Testis (tissue), 3 donors: ENCODE measurements around the gene NPIPB9. TPM values are rescaled to one million over a fixed set of nuclear protein-coding genes. Genes with fewer than 3 reads are reported as not detected.
A peak's percentile ranks its signal among the peaks of the same experiment; 100 is the strongest.

ENCODE experiments used
- DNase-seq: peaks from one replicate; pipeline ENCODE4 v3.0.0-alpha.2; 2019
- H3K27ac ChIP-seq, 2 donors: fragments of 200-600 bp; sonication (generic); one replicate each; pipeline ENCODE4 v1.5.1; 2019
- H3K27me3 ChIP-seq: fragments of 200-600 bp; sonication (generic); one replicate; pipeline ENCODE4 v1.5.1; 2019
- H3K36me3 ChIP-seq: fragments of 200-600 bp; sonication (generic); one replicate; pipeline ENCODE4 v1.5.1; 2017; ENCODE audit warnings: low read depth; ENCODE audit errors: missing control alignments
- H3K4me1 ChIP-seq: fragments of 200-600 bp; sonication (generic); one replicate; pipeline ENCODE4 v1.5.1; 2019
- H3K4me3 ChIP-seq, 2 donors: fragments of 200-600 bp; sonication (generic); one replicate each; pipeline ENCODE4 v1.5.1; 2017 to 2019
- H3K9me3 ChIP-seq: fragments of 200-600 bp; sonication (generic); one replicate; pipeline ENCODE4 v1.5.1; 2017
- CTCF ChIP-seq, 3 experiments: fragments of 450-650 bp in 2 of 3; fragments of 200-600 bp in 1 of 3; sonication (generic) in 1 of 3; IDR thresholded peaks; one replicate each; pipeline ENCODE4 v1.5.1; 2016 to 2019; ENCODE audit warnings: antibody characterized with exemption in 3 of 3, mild to moderate bottlenecking in 2 of 3, moderate library complexity in 1 of 3
- POLR2A ChIP-seq: fragments of 450-650 bp; IDR thresholded peaks from one replicate; pipeline ENCODE4 v1.6.1; 2017; ENCODE audit warnings: antibody characterized with exemption, mild to moderate bottlenecking, moderate library complexity
- WGBS, 2 donors: methylation state at CpG; one replicate each; pipeline ENCODE4 v1.1.5; 2018; 5-methylcytosine and 5-hydroxymethylcytosine counted together
- intact Hi-C: fragments of 100-400 bp; cut with DNase I; formaldehyde crosslinking; loops from one replicate; pipeline ENCODE4 v1.15.1; 2023; ENCODE audit warnings: low total_unique reads
- microRNA-seq, 2 donors: library from miRNA; unstranded; fragments of <30 nt; microRNA quantifications; one replicate each; pipeline ENCODE4, GENCODE V29; 2016; ENCODE audit warnings: borderline number of aligned reads in 2 of 2, borderline replicate concordance in 1 of 2
- polyA plus RNA-seq: library from polyadenylated mRNA; stranded (reverse); fragments of 350-450 nt; fragmentation: Illumina TruSeq; extraction: RNeasy Lipid Tissue Mini Kit (QIAGEN cat#74804); gene quantifications from one replicate; pipeline ENCODE4 v1.2.3, GENCODE V29; 2014; ENCODE audit warnings: low read depth, low replicate concordance; ENCODE audit not compliant: insufficient read depth
- small RNA-seq, 2 donors: library from RNA; depleted of rRNA; stranded (forward); fragments of <200 nt; gene quantifications; one replicate each; pipeline ENCODE3, GENCODE V24; 2016
- total RNA-seq, 2 donors: library from RNA; depleted of rRNA; stranded (reverse); fragments of >200 nt; gene quantifications; one replicate each; pipeline ENCODE4 v1.2.3, GENCODE V29; 2016

NPIPB9 gene
- total and polyA plus RNA-seq, 3 donors from 2014 or later: 11.3 to 21.3 (median 12.6) TPM

DNA sequence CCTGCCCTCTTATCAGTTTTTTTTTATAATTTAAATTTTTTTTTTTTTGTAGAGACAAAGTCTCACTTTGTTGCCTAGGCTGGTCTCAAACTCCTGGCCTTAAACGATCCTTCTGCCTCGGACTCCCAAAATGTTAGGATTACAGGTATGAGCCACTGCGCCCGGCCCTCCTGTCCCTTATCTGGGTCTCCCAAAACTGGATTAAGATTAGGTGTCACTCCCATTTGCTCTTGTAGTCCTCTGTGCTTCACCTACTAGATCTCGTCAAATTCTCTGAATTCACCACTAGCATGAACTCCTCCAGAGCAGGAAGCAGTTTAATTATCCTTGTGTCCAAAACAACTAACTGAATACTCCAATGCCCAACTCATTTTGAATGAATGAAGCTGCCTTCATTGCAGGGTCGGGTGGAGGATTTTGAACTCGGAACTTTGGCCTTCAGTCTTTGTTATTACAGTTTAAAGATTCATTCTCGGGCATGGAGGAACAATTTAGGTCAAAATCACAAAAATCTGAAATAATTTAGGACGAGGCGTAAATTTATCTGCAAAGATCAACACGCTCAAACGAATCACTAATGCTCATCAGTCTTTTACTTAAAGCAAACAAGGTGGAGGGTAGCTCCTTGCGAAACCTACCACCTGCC is 70.4 kb downstream of the NPIPB9 start:
- 20 to 22% methylated on average over 13 of the region's 13 CpGs for WGBS, 2 donors
- peaks cover 25% of the 10 kb centered on the region for H3K4me1 ChIP-seq
- peaks cover 3% of the 10 kb centered on the region for H3K36me3 ChIP-seq
- DNase-seq: no peak
- H3K27ac ChIP-seq: peak overlapping the region; percentile 95 to 99
- TF ChIP-seq POLR2A (no peak), CTCF (IDR thresholded peaks at IDR 0.05) (no peak)
- intact Hi-C loops: no loop called here
- no peaks in the 10 kb centered on the region for H3K27me3 ChIP-seq
- H3K9me3 ChIP-seq: no peaks in the 10 kb centered on the region
- H3K4me3 ChIP-seq: peak overlapping the region; percentile 74 to 100

Small RNAs within 50 kb of the gene (microRNA-seq; reads per million reads assigned to microRNA genes)
- gene MIR6862-2: 0 reads per million in 2 donors

Small RNAs within 50 kb of the gene (small RNA-seq; reads per million reads assigned to genes)
- 0 reads per million in 2 donors for gene MIR6862-2

Other genes with a start within 250 kb of the NPIPB9 start
- gene IL27, start 245.0 kb upstream of the NPIPB9 start, total RNA-seq: 1 to 10 TPM in 1 of 2 donors, not detected in 1; 1.8 TPM
- gene IL27, start 245.0 kb upstream of the NPIPB9 start, polyA plus RNA-seq: 1.1 TPM
- gene NUPR1, start 212.8 kb upstream of the NPIPB9 start, total RNA-seq: 10 to 100 TPM; 38.0 to 46.6 TPM
- gene NUPR1, start 212.8 kb upstream of the NPIPB9 start, polyA plus RNA-seq: 159 TPM
- gene SGF29, start 197.9 kb upstream of the NPIPB9 start, total RNA-seq: 10 to 100 TPM; 82.3 to 94.5 TPM
- gene SGF29, start 197.9 kb upstream of the NPIPB9 start, polyA plus RNA-seq: 76.7 TPM
- gene SULT1A2, start 154.7 kb upstream of the NPIPB9 start, total RNA-seq: 1 to 10 TPM; 1.1 to 2.5 TPM
- gene SULT1A2, start 154.7 kb upstream of the NPIPB9 start, polyA plus RNA-seq: 0.96 TPM
- 10 to 100 TPM; 34.9 to 42.6 TPM for gene SULT1A1, start 141.7 kb upstream of the NPIPB9 start, total RNA-seq
- gene SULT1A1, start 141.7 kb upstream of the NPIPB9 start, polyA plus RNA-seq: 50.9 TPM
- 10 to 100 TPM in 1 of 2 donors, 1 to 10 TPM in 1; 5.8 to 11.5 TPM for gene NPIPB8, start 113.7 kb upstream of the NPIPB9 start, total RNA-seq
- gene NPIPB8, start 113.7 kb upstream of the NPIPB9 start, polyA plus RNA-seq: 13.5 TPM
- gene EIF3C, start 40.3 kb upstream of the NPIPB9 start, total RNA-seq: 100 to 1,000 TPM; 497 to 515 TPM
- gene EIF3C, start 40.3 kb upstream of the NPIPB9 start, polyA plus RNA-seq: 358 TPM
- gene ATXN2L, start 71.2 kb downstream of the NPIPB9 start, total RNA-seq: 100 to 1,000 TPM; 242 to 345 TPM
- 521 TPM for gene ATXN2L, start 71.2 kb downstream of the NPIPB9 start, polyA plus RNA-seq
- gene TUFM, start 94.6 kb downstream of the NPIPB9 start, total RNA-seq: 100 to 1,000 TPM; 134 to 140 TPM
- gene TUFM, start 94.6 kb downstream of the NPIPB9 start, polyA plus RNA-seq: 213 TPM
- gene SH2B1, start 112.1 kb downstream of the NPIPB9 start, total RNA-seq: 10 to 100 TPM; 90.2 to 97.4 TPM
- gene SH2B1, start 112.1 kb downstream of the NPIPB9 start, polyA plus RNA-seq: 51.4 TPM
- gene ATP2A1, start 126.7 kb downstream of the NPIPB9 start, total RNA-seq: 10 to 100 TPM; 12.2 to 17.3 TPM
- gene ATP2A1, start 126.7 kb downstream of the NPIPB9 start, polyA plus RNA-seq: 9.1 TPM
- 10 to 100 TPM; 43.3 to 51.8 TPM for gene RABEP2, start 173.5 kb downstream of the NPIPB9 start, total RNA-seq
- 14.2 TPM for gene RABEP2, start 173.5 kb downstream of the NPIPB9 start, polyA plus RNA-seq
- gene CD19, start 180.2 kb downstream of the NPIPB9 start, total RNA-seq: 1 to 10 TPM; 2.0 to 4.3 TPM
- 7.7 TPM for gene CD19, start 180.2 kb downstream of the NPIPB9 start, polyA plus RNA-seq
- gene NFATC2IP, start 199.2 kb downstream of the NPIPB9 start, total RNA-seq: 100 to 1,000 TPM in 1 of 2 donors, 10 to 100 TPM in 1; 81.1 to 111 TPM
- 69.0 TPM for gene NFATC2IP, start 199.2 kb downstream of the NPIPB9 start, polyA plus RNA-seq
- gene SPNS1, start 223.0 kb downstream of the NPIPB9 start, total RNA-seq: 10 to 100 TPM; 51.7 to 56.9 TPM
- 32.0 TPM for gene SPNS1, start 223.0 kb downstream of the NPIPB9 start, polyA plus RNA-seq
- gene LAT, start 233.3 kb downstream of the NPIPB9 start, total RNA-seq: 1 to 10 TPM; 7.4 to 9.0 TPM
- 8.4 TPM for gene LAT, start 233.3 kb downstream of the NPIPB9 start, polyA plus RNA-seq